Transverse colon (tissue), 4 donors: ENCODE data around the gene SCN5A. TPM values are rescaled to one million over a fixed set of nuclear protein-coding genes. Genes with fewer than 3 reads are reported as not detected.

Experiments
- DNase-seq: peaks from one replicate; pipeline ENCODE4 v3.0.0-alpha.2; 2019
- H3K27ac ChIP-seq, 4 donors: fragments of 200-600 bp; sonication (generic); 2 replicates each; pipeline ENCODE4 v1.5.1; 2016 to 2018; ENCODE audit warnings: inconsistent platforms in 4 of 4
- H3K27me3 ChIP-seq: fragments of 200-600 bp; sonication (generic); 2 replicates; pipeline ENCODE4 v1.5.1; 2017; ENCODE audit warnings: inconsistent platforms
- H3K36me3 ChIP-seq, 4 donors: fragments of 200-600 bp; sonication (generic); 2 replicates each; pipeline ENCODE4 v1.5.1; 2017 to 2019; ENCODE audit warnings: inconsistent platforms in 4 of 4
- H3K4me1 ChIP-seq, 4 donors: fragments of 200-600 bp; sonication (generic); 2 replicates each; pipeline ENCODE4 v1.5.1; 2017 to 2020; ENCODE audit warnings: inconsistent platforms in 4 of 4
- H3K4me3 ChIP-seq, 4 donors: fragments of 200-600 bp; sonication (generic); 1 replicate in 1 of 4; 2 replicates in 3 of 4; pipeline versions ENCODE4 v1.5.1 to v1.6.1; 2017 to 2019; ENCODE audit warnings: inconsistent platforms in 4 of 4
- H3K9me3 ChIP-seq, 2 donors: fragments of 200-600 bp; sonication (generic); 2 replicates each; pipeline ENCODE4 v1.5.1; 2017 to 2019; ENCODE audit warnings: inconsistent platforms in 2 of 2
- EP300 ChIP-seq: sonication (generic); formaldehyde crosslinking; IDR thresholded peaks from one replicate; pipeline ENCODE4 v1.6.1; 2017; ENCODE audit warnings: antibody characterized with exemption, low read depth
- POLR2A ChIP-seq: fragments of 450-650 bp; IDR thresholded peaks from one replicate; pipeline ENCODE4 v1.6.1; 2016; ENCODE audit warnings: antibody characterized with exemption, mild to moderate bottlenecking, moderate library complexity
- POLR2AphosphoS5 ChIP-seq, 3 donors: sonication (generic); formaldehyde crosslinking; IDR thresholded peaks; one replicate each; pipeline ENCODE4 v1.6.1; 2016; ENCODE audit warnings: antibody characterized with exemption in 3 of 3
- WGBS, 2 donors: methylation state at CpG; one replicate each; pipeline ENCODE4 v1.1.5; 2018; ENCODE audit warnings: low coverage in 1 of 2; 5-methylcytosine and 5-hydroxymethylcytosine counted together
- in situ Hi-C, 4 donors: fragments of 200-750 bp; cut with MboI; loops; one replicate each; pipeline versions ENCODE4 v1.15.0 to v1.15.1; 2017; ENCODE audit warnings: low sequenced_read_pairs in 3 of 4, low pct_ligation_motif_present in 1 of 4, low pct_unique_long_range_greater_than_20kb in 1 of 4
- intact Hi-C: fragments of 100-400 bp; cut with DNase I; formaldehyde crosslinking; loops from one replicate; pipeline ENCODE4 v1.15.1; 2023; ENCODE audit warnings: low total_unique reads
- total RNA-seq, 4 donors: library from RNA; depleted of rRNA; stranded (reverse); fragments of >200 nt; gene quantifications; one replicate each; pipeline ENCODE4 v1.1.0, GENCODE V29; 2016
- TF ChIP-seq, protein P1 (sequence below), 5 experiments: fragments of 200-600 bp in 3 of 5; fragments of 450-650 bp in 2 of 5; sonication (generic) in 3 of 5; IDR thresholded peaks; 1 replicate in 2 of 5; 2 replicates in 3 of 5; pipeline ENCODE4 v1.5.1; 2016 to 2017; ENCODE audit warnings: antibody characterized with exemption in 5 of 5, inconsistent platforms in 3 of 5, mild to moderate bottlenecking in 2 of 5, moderate library complexity in 1 of 5

The SCN5A gene
- total RNA-seq, 4 donors from 2014 or later: 0.16 to 0.27 TPM; not detected in 2

DNA sequence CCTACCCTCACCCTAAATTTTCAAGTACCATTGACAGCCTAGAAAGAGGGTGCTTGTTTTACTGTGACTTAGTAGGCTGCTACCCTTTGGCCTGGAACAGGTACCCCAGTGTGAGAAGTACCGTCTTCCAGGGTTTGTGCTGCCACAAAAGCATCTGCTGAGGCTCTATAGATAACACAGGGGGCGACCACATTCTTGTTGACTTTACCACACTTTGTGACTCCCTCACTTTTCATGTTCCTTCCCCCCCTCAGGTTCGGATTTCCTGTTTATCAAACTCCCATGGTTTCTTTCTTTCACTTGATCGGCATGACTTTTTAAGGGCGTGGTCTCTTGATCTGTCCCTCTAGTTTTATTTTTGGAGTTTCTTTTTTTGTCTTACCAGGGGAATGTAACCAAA, 129.8 kb downstream of the SCN5A start:
- Histone ChIP-seq H3K36me3 (peaks cover 0 to 4% (median 0%) of the 10 kb centered on the region in 4 donors), H3K4me1 (peaks cover 0 to 3% (median 0%) of the 10 kb centered on the region in 4 donors), H3K9me3 (no peaks in the 10 kb centered on the region), H3K27me3 (no peaks in the 10 kb centered on the region), H3K27ac (no peak overlapping the region), H3K4me3 (no peak overlapping the region)
- WGBS, 2 donors: 63 to 69% methylated on average over 3 to 5 of the region's 5 CpGs
- intact Hi-C loops: loop anchor here (5.0 kb wide), 1 partner anchor 133 kb away; no protein-coding TSS in a partner anchor
- in situ Hi-C loops: loop anchor here (5.0 to 25.0 kb wide), 5 partner anchors 125 to 493 kb away; partner anchors contain the start of gene SCN5A (in 2 of the 4)
- TF ChIP-seq, protein P1, sequence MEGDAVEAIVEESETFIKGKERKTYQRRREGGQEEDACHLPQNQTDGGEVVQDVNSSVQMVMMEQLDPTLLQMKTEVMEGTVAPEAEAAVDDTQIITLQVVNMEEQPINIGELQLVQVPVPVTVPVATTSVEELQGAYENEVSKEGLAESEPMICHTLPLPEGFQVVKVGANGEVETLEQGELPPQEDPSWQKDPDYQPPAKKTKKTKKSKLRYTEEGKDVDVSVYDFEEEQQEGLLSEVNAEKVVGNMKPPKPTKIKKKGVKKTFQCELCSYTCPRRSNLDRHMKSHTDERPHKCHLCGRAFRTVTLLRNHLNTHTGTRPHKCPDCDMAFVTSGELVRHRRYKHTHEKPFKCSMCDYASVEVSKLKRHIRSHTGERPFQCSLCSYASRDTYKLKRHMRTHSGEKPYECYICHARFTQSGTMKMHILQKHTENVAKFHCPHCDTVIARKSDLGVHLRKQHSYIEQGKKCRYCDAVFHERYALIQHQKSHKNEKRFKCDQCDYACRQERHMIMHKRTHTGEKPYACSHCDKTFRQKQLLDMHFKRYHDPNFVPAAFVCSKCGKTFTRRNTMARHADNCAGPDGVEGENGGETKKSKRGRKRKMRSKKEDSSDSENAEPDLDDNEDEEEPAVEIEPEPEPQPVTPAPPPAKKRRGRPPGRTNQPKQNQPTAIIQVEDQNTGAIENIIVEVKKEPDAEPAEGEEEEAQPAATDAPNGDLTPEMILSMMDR (IDR thresholded peaks at IDR 0.05): no peak
- TF ChIP-seq EP300 (no peak), POLR2AphosphoS5 (IDR thresholded peaks at IDR 0.05) (no peak), POLR2A (no peak)
- no peak for DNase-seq

DNA sequence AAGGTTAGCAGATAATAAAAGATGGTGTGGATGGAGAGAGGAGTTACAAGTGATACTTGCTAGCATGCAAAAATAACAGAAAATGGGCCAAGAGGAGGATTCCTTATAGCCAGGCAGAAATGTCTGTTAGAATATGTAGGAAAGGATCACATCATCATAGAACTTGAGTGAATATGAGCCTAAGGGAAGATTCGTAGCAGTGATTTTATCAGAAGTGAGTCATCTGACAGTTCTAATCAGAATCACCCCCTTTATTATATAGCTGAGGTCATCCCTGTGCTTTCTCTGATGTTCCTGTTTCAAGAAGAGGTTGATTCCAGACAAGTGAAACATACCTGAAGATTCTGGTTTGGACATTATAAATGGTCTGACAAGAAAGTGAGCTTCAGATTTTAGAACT, 130.5 kb downstream of the SCN5A start:
- no peak overlapping the region for H3K4me3 ChIP-seq
- in situ Hi-C loops: loop anchor here in 2 of 4 donors (25.0 kb wide), 1 partner anchor 493 kb away; no protein-coding TSS in a partner anchor
- peaks cover 0 to 3% (median 0%) of the 10 kb centered on the region in 4 donors for H3K4me1 ChIP-seq
- peaks cover 0 to 9% (median 0%) of the 10 kb centered on the region in 4 donors for H3K36me3 ChIP-seq
- H3K27ac ChIP-seq: no peak overlapping the region
- TF ChIP-seq, protein P1 (IDR thresholded peaks at IDR 0.05): no peak
- TF ChIP-seq EP300 (no peak), POLR2AphosphoS5 (IDR thresholded peaks at IDR 0.05) (no peak), POLR2A (no peak)
- no peak for DNase-seq
- WGBS, 2 donors: 40 to 63% methylated on average over 1 of the region's 1 CpG
- intact Hi-C loops: no loop called here
- H3K27me3 ChIP-seq: no peaks in the 10 kb centered on the region
- no peaks in the 10 kb centered on the region for H3K9me3 ChIP-seq

DNA sequence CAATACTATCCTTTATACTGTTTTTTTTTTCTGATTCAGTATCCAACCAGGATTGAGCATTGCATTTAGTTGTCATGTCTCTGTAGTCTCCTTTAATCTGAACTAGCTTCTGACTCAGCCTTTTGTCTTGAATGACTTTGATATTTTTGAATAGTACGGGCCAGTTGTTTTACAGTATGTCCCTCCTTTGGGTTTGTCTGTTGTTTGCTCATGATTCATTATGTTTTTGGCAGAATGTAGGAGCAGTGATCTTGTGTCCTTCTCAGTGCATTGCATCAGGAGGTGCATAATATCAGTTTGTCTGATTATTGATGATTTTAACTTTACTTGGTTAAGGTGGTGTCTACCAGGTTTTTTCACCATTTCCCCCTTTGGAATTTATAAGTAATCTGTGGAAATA, 132.8 kb downstream of the SCN5A start:
- Histone ChIP-seq H3K27me3 (no peaks in the 10 kb centered on the region), H3K4me3 (no peak overlapping the region), H3K4me1 (peaks cover 0 to 3% (median 0%) of the 10 kb centered on the region in 4 donors), H3K36me3 (peaks cover 0 to 16% (median 0%) of the 10 kb centered on the region in 4 donors), H3K9me3 (no peaks in the 10 kb centered on the region), H3K27ac (no peak overlapping the region)
- WGBS, 2 donors: 75 to 96% methylated on average over 1 of the region's 1 CpG
- TF ChIP-seq, protein P1 (IDR thresholded peaks at IDR 0.05): no peak
- no peak for TF ChIP-seq POLR2A
- no peak for TF ChIP-seq POLR2AphosphoS5 (IDR thresholded peaks at IDR 0.05)
- no peak for TF ChIP-seq EP300
- intact Hi-C loops (no loop called here), in situ Hi-C loops (loop anchor here in 2 of 4 donors (25.0 kb wide), 1 partner anchor 496 kb away; no protein-coding TSS in a partner anchor)
- DNase-seq: no peak

DNA sequence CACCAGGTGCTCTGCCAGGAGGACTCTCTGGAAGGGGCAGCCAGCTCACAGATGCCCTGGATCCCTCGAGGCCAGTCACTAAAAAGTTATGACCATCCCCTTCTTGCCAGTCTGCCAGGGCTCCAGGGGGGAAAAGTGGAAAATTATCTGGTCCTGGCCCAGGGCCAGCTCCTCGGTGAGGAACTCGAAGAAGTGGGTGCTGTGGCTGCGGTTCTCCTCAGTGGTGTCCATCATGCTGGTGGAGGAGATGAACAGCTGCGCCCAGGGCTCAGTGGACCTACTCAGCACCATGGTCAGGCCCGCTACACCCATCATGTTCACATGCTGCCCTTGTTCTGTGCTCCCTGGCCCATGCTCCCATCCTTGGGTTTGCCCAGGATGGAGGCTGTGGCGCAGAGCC, 134.1 kb downstream of the SCN5A start:
- intact Hi-C loops: no loop called here
- 71 to 94% methylated on average over 1 to 7 of the region's 7 CpGs for WGBS, 2 donors
- no peaks in the 10 kb centered on the region for H3K27me3 ChIP-seq
- H3K4me3 ChIP-seq: no peak overlapping the region
- peaks cover 0 to 16% (median 3%) of the 10 kb centered on the region in 4 donors for H3K36me3 ChIP-seq
- H3K9me3 ChIP-seq: no peaks in the 10 kb centered on the region
- no peak for TF ChIP-seq EP300
- TF ChIP-seq, protein P1 (IDR thresholded peaks at IDR 0.05): no peak
- TF ChIP-seq POLR2A: no peak
- TF ChIP-seq POLR2AphosphoS5 (IDR thresholded peaks at IDR 0.05): no peak
- in situ Hi-C loops: loop anchor here in 2 of 4 donors (25.0 kb wide), 1 partner anchor 497 kb away; no protein-coding TSS in a partner anchor
- DNase-seq: no peak
- H3K4me1 ChIP-seq: no peaks in the 10 kb centered on the region
- H3K27ac ChIP-seq: no peak overlapping the region
